Measurements from ENCODE around the gene SLC7A1.

DNA sequence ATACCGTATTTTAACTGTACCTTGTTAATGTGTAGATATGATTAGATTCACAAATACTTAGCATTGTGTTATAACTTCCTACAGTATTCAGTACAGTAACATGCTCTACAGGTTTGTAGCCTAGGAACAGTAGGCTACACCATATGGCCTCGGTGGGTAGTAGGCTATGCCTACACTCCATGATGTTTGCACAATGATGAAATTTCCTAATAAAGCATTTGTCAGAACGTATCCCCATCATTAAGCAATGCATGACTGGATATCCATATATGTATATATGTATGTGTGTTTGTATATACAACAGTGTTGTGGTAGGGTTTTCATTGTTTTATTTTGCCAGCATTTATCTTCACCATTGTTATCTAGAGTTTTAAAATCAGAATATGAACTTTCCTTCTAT lies 119.4 kb downstream of the SLC7A1 start:
- TF ChIP-seq, protein P1, sequence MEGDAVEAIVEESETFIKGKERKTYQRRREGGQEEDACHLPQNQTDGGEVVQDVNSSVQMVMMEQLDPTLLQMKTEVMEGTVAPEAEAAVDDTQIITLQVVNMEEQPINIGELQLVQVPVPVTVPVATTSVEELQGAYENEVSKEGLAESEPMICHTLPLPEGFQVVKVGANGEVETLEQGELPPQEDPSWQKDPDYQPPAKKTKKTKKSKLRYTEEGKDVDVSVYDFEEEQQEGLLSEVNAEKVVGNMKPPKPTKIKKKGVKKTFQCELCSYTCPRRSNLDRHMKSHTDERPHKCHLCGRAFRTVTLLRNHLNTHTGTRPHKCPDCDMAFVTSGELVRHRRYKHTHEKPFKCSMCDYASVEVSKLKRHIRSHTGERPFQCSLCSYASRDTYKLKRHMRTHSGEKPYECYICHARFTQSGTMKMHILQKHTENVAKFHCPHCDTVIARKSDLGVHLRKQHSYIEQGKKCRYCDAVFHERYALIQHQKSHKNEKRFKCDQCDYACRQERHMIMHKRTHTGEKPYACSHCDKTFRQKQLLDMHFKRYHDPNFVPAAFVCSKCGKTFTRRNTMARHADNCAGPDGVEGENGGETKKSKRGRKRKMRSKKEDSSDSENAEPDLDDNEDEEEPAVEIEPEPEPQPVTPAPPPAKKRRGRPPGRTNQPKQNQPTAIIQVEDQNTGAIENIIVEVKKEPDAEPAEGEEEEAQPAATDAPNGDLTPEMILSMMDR (IDR thresholded peaks at IDR 0.05): no peak
- TF ChIP-seq POLR2A (IDR thresholded peaks at IDR 0.05) (no peak), POLR2AphosphoS5 (IDR thresholded peaks at IDR 0.05; ENCODE audit: insufficient read depth in 1 of 2, low read depth in 1 of 2) (no peak)

Data from vagina (tissue), 2 donors.